H1 (cell line): ENCODE results near the gene LTBP4. TPM values are rescaled to one million over a fixed set of nuclear protein-coding genes. Genes with fewer than 3 reads are reported as not detected.
A peak's percentile ranks its signal among the peaks of the same experiment; 100 is the strongest.

Experiments
- BACH1 ChIP-seq: IDR thresholded peaks from 2 replicates; pipeline ENCODE4 v1.6.1; 2012; ENCODE audit warnings: low read length, improper control_type of control experiment
- BCL11A ChIP-seq, 2 experiments: IDR thresholded peaks; one replicate each; pipeline ENCODE4 v1.6.1; 2011; ENCODE audit warnings: low read depth in 2 of 2, low read length in 2 of 2, mild to moderate bottlenecking in 2 of 2
- BRCA1 ChIP-seq: IDR thresholded peaks from 2 replicates; pipeline ENCODE4 v1.6.1; 2012; ENCODE audit warnings: low read depth, low read length, improper control_type of control experiment
- CHD1 ChIP-seq: IDR thresholded peaks from 2 replicates; pipeline ENCODE4 v1.6.1; 2012; ENCODE audit warnings: low read depth, low read length, improper control_type of control experiment
- E2F6 ChIP-seq: IDR thresholded peaks from 2 replicates; pipeline ENCODE4 v1.6.1; 2012; ENCODE audit warnings: inconsistent platforms
- EGR1 ChIP-seq: IDR thresholded peaks from 2 replicates; pipeline ENCODE4 v1.6.1; 2011; ENCODE audit warnings: low read depth, low read length, borderline replicate concordance
- EZH2 ChIP-seq: fragments of 200-600 bp; sonication (generic); IDR thresholded peaks from 2 replicates; pipeline ENCODE4 v1.7.1; 2012; ENCODE audit warnings: low read depth, mild to moderate bottlenecking, moderate library complexity, low read length, inconsistent platforms; ENCODE audit not compliant: severe bottlenecking
- GABPA ChIP-seq: IDR thresholded peaks from 2 replicates; pipeline ENCODE4 v1.6.1; 2011; ENCODE audit warnings: mild to moderate bottlenecking, low read length, moderate library complexity, borderline replicate concordance; ENCODE audit not compliant: insufficient read depth
- GTF2F1 ChIP-seq: IDR thresholded peaks from 2 replicates; pipeline ENCODE4 v1.6.1; 2012; ENCODE audit warnings: low read depth, low read length, improper control_type of control experiment, borderline replicate concordance
- HDAC2 ChIP-seq, 2 experiments: fragments of 300-600 bp in 1 of 2; sonication (generic) in 1 of 2; IDR thresholded peaks; 2 replicates each; pipeline ENCODE4 v1.6.1; 2011 to 2012; ENCODE audit warnings: low read depth in 2 of 2, low read length in 2 of 2, mild to moderate bottlenecking in 2 of 2, moderate library complexity in 2 of 2, borderline replicate concordance in 1 of 2, inconsistent platforms in 1 of 2
- HDAC6 ChIP-seq: IDR thresholded peaks from one replicate; pipeline ENCODE4 v1.7.1; 2012; ENCODE audit warnings: low read depth, mild to moderate bottlenecking, inconsistent platforms, low read length, moderate library complexity
- KDM4A ChIP-seq: IDR thresholded peaks from one replicate; pipeline ENCODE4 v1.7.1; 2012; ENCODE audit warnings: low read depth, mild to moderate bottlenecking, moderate library complexity, low read length, inconsistent platforms; ENCODE audit not compliant: severe bottlenecking
- KDM5A ChIP-seq: fragments of 200-600 bp; IDR thresholded peaks from 2 replicates; pipeline ENCODE4 v1.7.1; 2012; ENCODE audit warnings: mild to moderate bottlenecking, low read length, inconsistent platforms, mixed read lengths
- MAX ChIP-seq: IDR thresholded peaks from 2 replicates; pipeline ENCODE4 v1.6.1; 2012; ENCODE audit warnings: inconsistent platforms
- NANOG ChIP-seq: IDR thresholded peaks from 2 replicates; pipeline ENCODE4 v1.6.1; 2011; ENCODE audit warnings: low read length, low read depth, mild to moderate bottlenecking, inconsistent platforms; ENCODE audit not compliant: insufficient read depth, poor library complexity, severe bottlenecking
- POLR2A ChIP-seq, 2 experiments: IDR thresholded peaks; 1 replicate in 1 of 2; 2 replicates in 1 of 2; pipeline ENCODE4 v1.6.1; 2011; ENCODE audit warnings: low read depth in 2 of 2, low read length in 2 of 2, mild to moderate bottlenecking in 2 of 2; ENCODE audit errors: control extremely low read depth in 1 of 2
- POLR2AphosphoS5 ChIP-seq: IDR thresholded peaks from 2 replicates; pipeline ENCODE4 v1.6.1; 2011; ENCODE audit warnings: low read depth, low read length
- RAD21 ChIP-seq, 2 experiments: IDR thresholded peaks in 1 of 2; conservative IDR thresholded peaks in 1 of 2; 2 replicates each; pipeline ENCODE4 v1.6.1; 2011; ENCODE audit warnings: low read depth in 2 of 2, low read length in 2 of 2, improper control_type of control experiment in 1 of 2, inconsistent platforms in 1 of 2, mild to moderate bottlenecking in 1 of 2, moderate library complexity in 1 of 2
- RFX5 ChIP-seq: IDR thresholded peaks from 2 replicates; pipeline ENCODE4 v1.6.1; 2011; ENCODE audit warnings: low read depth, low read length, improper control_type of control experiment, borderline replicate concordance
- RNF2 ChIP-seq: fragments of 200-900, 300-1000 bp; sonication (generic); IDR thresholded peaks from 2 replicates; pipeline ENCODE4 v1.7.1; 2016; ENCODE audit warnings: borderline replicate concordance, low read depth, mild to moderate bottlenecking, antibody characterized with exemption, low read length; ENCODE audit not compliant: poor library complexity, severe bottlenecking; ENCODE audit errors: missing control alignments
- SIRT6 ChIP-seq: IDR thresholded peaks from one replicate; pipeline ENCODE4 v1.7.1; 2012; ENCODE audit warnings: low read length, inconsistent platforms
- SP1 ChIP-seq: IDR thresholded peaks from 2 replicates; pipeline ENCODE4 v1.6.1; 2011; ENCODE audit warnings: low read depth, low read length
- TAF7 ChIP-seq: optimal IDR thresholded peaks from 2 replicates; pipeline ENCODE3; 2011; ENCODE audit warnings: low read depth, mild to moderate bottlenecking, inconsistent platforms, low read length, moderate library complexity, borderline replicate concordance
- YY1 ChIP-seq: IDR thresholded peaks from 2 replicates; pipeline ENCODE4 v1.6.1; 2011; ENCODE audit warnings: low read depth, mild to moderate bottlenecking, low read length
- polyA plus RNA-seq, 7 experiments: library from polyadenylated mRNA; depleted of rRNA in 3 of 7; stranded (reverse) in 5 of 7; unstranded in 2 of 7; fragments of >200 nt in 5 of 7; fragments of 200-250 nt in 2 of 7; gene quantifications; 1 replicate in 5 of 7; 2 replicates in 1 of 7; 4 replicates in 1 of 7; pipeline versions ENCODE4 v1.2.1 to v1.2.3, GENCODE V29; 2011 to 2013; ENCODE audit warnings: missing spikeins in 2 of 7, mixed read lengths in 2 of 7
- total RNA-seq: library from RNA; stranded (reverse); fragmentation: NEBNext Ultra II Directional; extraction: Animal tissue kit (Norgen Biotek cat#: 25700); gene quantifications from 2 replicates; pipeline ENCODE4 v1.2.1, GENCODE V29; 2021

Gene LTBP4
- total and polyA plus RNA-seq, 2 of the 8 experiments (the other 6 are each of a cell fraction or from before 2014, with no cell fraction given) = 54.5 to 77.1 TPM

- no peak for TF ChIP-seq E2F6
- TF ChIP-seq CHD1 = no peak
- TF ChIP-seq MAX = peak; percentile 39; the same call in 1 of the 2 replicates
- TF ChIP-seq YY1 = no peak
- no peak for TF ChIP-seq KDM4A
- TF ChIP-seq POLR2A (IDR thresholded peaks at IDR 0.05; ENCODE audit: control extremely low read depth in 1 of 2, low read depth in 2 of 2, low read length in 2 of 2) = no peak
- no peak for TF ChIP-seq POLR2AphosphoS5
- TF ChIP-seq NANOG = no peak
- no peak for TF ChIP-seq EZH2
- TF ChIP-seq BCL11A (IDR thresholded peaks at IDR 0.05; ENCODE audit: low read depth in 2 of 2, low read length in 2 of 2) = no peak
- no peak for TF ChIP-seq BRCA1
- no peak for TF ChIP-seq BACH1
- TF ChIP-seq EGR1 = peak; percentile 40; the same call in 1 of the 2 replicates
- TF ChIP-seq HDAC2 (IDR thresholded peaks at IDR 0.05; ENCODE audit: borderline replicate concordance in 1 of 2, low read depth in 2 of 2, low read length in 2 of 2) = peak in 1 of 2 experiments; percentile 54; a peak in 1 of 4 replicates
- no peak for TF ChIP-seq HDAC6
- no peak for TF ChIP-seq KDM5A
- no peak for TF ChIP-seq RNF2
- TF ChIP-seq GABPA = no peak
- no peak for TF ChIP-seq TAF7
- no peak for TF ChIP-seq SIRT6
- peak; percentile 87 for TF ChIP-seq SP1
- TF ChIP-seq GTF2F1 = no peak
- TF ChIP-seq RFX5 = no peak
- TF ChIP-seq RAD21 (IDR thresholded peaks at IDR 0.05 in 1 of 2, conservative IDR thresholded peaks at IDR 0.05 in 1 of 2; ENCODE audit: low read depth in 2 of 2, low read length in 2 of 2) = no peak
Observed at GRCh38 chr19:40604171-40604646, 3.0 kb downstream of the LTBP4 start (continued).
